Neuronal stem cell (in vitro differentiated cells): ENCODE results near the gene HS6ST3.

Experiments used
- DNase-seq: peaks from one replicate; pipeline ENCODE4 v3.0.0-alpha.2; 2013; ENCODE audit warnings: low spot score
- H2AFZ ChIP-seq: one replicate; pipeline ENCODE4 v1.6.1; 2013; ENCODE audit warnings: mild to moderate bottlenecking, low read length, inconsistent platforms
- H2AK5ac ChIP-seq: 2 replicates; pipeline ENCODE4 v1.6.1; 2013; ENCODE audit warnings: low read depth, mild to moderate bottlenecking, inconsistent platforms, low read length, moderate library complexity, mixed read lengths
- H2BK120ac ChIP-seq: 2 replicates; pipeline ENCODE4 v1.6.1; 2013; ENCODE audit warnings: low read depth, mild to moderate bottlenecking, inconsistent platforms, low read length, moderate library complexity, mixed read lengths
- H2BK12ac ChIP-seq: one replicate; pipeline ENCODE4 v1.6.1; 2013; ENCODE audit warnings: low read length, inconsistent platforms
- H2BK15ac ChIP-seq: 2 replicates; pipeline ENCODE4 v1.6.1; 2013; ENCODE audit warnings: mild to moderate bottlenecking, low read length, inconsistent platforms, mixed read lengths
- H2BK5ac ChIP-seq: one replicate; pipeline ENCODE4 v1.6.1; 2013; ENCODE audit warnings: inconsistent platforms, mild to moderate bottlenecking, low read length, moderate library complexity
- H3K14ac ChIP-seq: one replicate; pipeline ENCODE4 v1.6.1; 2013; ENCODE audit warnings: low read length, inconsistent platforms
- H3K18ac ChIP-seq: 2 replicates; pipeline ENCODE4 v1.6.1; 2013; ENCODE audit warnings: low read length, inconsistent platforms
- H3K23ac ChIP-seq: 2 replicates; pipeline ENCODE4 v1.6.1; 2013; ENCODE audit warnings: low read depth, mild to moderate bottlenecking, mixed read lengths, low read length, inconsistent platforms; ENCODE audit not compliant: poor library complexity
- H3K27ac ChIP-seq: replicated peaks from 3 replicates; pipeline ENCODE4 v1.5.1; 2013; ENCODE audit warnings: low read length, inconsistent platforms
- H3K27me3 ChIP-seq, 3 experiments: 2 replicates each; pipeline ENCODE4 v1.6.1; 2013; ENCODE audit warnings: low read length in 3 of 3, mild to moderate bottlenecking in 2 of 3, inconsistent platforms in 1 of 3, low read depth in 1 of 3, mixed read lengths in 1 of 3, moderate library complexity in 1 of 3; ENCODE audit not compliant: control insufficient read depth in 3 of 3, insufficient read depth in 3 of 3
- H3K36me3 ChIP-seq, 2 donors: replicated peaks in 1 of 2; 2 replicates each; pipeline ENCODE4 v1.6.1; 2013; ENCODE audit warnings: low read length in 2 of 2; ENCODE audit not compliant: control insufficient read depth in 2 of 2, insufficient read depth in 2 of 2
- H3K4ac ChIP-seq: 2 replicates; pipeline ENCODE4 v1.6.1; 2013; ENCODE audit warnings: inconsistent platforms, mild to moderate bottlenecking, low read length, moderate library complexity
- H3K4me1 ChIP-seq, 2 donors: 1 replicate in 1 of 2; 2 replicates in 1 of 2; pipeline ENCODE4 v1.6.1; 2013; ENCODE audit warnings: low read length in 2 of 2, low read depth in 1 of 2; ENCODE audit not compliant: control insufficient read depth in 2 of 2, insufficient read depth in 1 of 2
- H3K4me2 ChIP-seq: one replicate; pipeline ENCODE4 v1.6.1; 2013; ENCODE audit warnings: mild to moderate bottlenecking, low read length, inconsistent platforms; ENCODE audit not compliant: insufficient read depth, poor library complexity, severe bottlenecking
- H3K4me3 ChIP-seq, 2 donors: 2 replicates each; pipeline ENCODE4 v1.5.1; 2013; ENCODE audit warnings: low read length in 2 of 2, mild to moderate bottlenecking in 2 of 2, inconsistent platforms in 1 of 2, moderate library complexity in 1 of 2
- H3K79me1 ChIP-seq: one replicate; pipeline ENCODE4 v1.6.1; 2013; ENCODE audit warnings: low read depth, mild to moderate bottlenecking, inconsistent platforms, low read length, moderate library complexity
- H3K9ac ChIP-seq: one replicate; pipeline ENCODE4 v1.6.1; 2013; ENCODE audit warnings: mild to moderate bottlenecking, low read depth, low read length, inconsistent platforms; ENCODE audit not compliant: poor library complexity
- H3K9me3 ChIP-seq, 2 donors: replicated peaks in 1 of 2; 2 replicates each; pipeline versions ENCODE3 to v1.6.1; 2013; ENCODE audit warnings: low read length in 2 of 2, mild to moderate bottlenecking in 2 of 2, inconsistent platforms in 1 of 2, low read depth in 1 of 2, mixed read lengths in 1 of 2, moderate library complexity in 1 of 2; ENCODE audit not compliant: control insufficient read depth in 2 of 2, insufficient read depth in 1 of 2
- H4K8ac ChIP-seq: one replicate; pipeline ENCODE4 v1.6.1; 2013; ENCODE audit warnings: low read depth, mild to moderate bottlenecking, inconsistent platforms, low read length, moderate library complexity
- H4K91ac ChIP-seq: one replicate; pipeline ENCODE4 v1.6.1; 2013; ENCODE audit warnings: low read length, low read depth, mild to moderate bottlenecking, inconsistent platforms; ENCODE audit not compliant: poor library complexity
- WGBS, 2 donors: extraction: QIAGEN DNeasy Blood & Tissue Kit; methylation state at CpG; one replicate each; pipeline ENCODE4 v1.1.7; 2013; ENCODE audit warnings: missing lambda C conversion rate in 2 of 2, mixed read lengths in 1 of 2; ENCODE audit not compliant: insufficient read length in 2 of 2, insufficient replicate concordance in 1 of 2; ENCODE audit errors: extremely low coverage in 2 of 2; 5-methylcytosine and 5-hydroxymethylcytosine counted together

HS6ST3 gene

GRCh38 chr13:96294930-96295881 is 205.3 kb downstream of the HS6ST3 start:
- Histone ChIP-seq H4K8ac (no peak overlapping the region), H3K4me1 (no peaks in the 10 kb centered on the region), H3K9me3 (no peaks in the 10 kb centered on the region), H3K79me1 (no peaks in the 10 kb centered on the region), H2BK120ac (no peak overlapping the region), H4K91ac (no peak overlapping the region), H3K9ac (no peak overlapping the region), H3K36me3 (no peaks in the 10 kb centered on the region), H3K23ac (no peak overlapping the region), H2AK5ac (no peak overlapping the region), H3K27ac (no peak overlapping the region), H2BK15ac (no peak overlapping the region), H3K14ac (no peak overlapping the region), H3K27me3 (no peaks in the 10 kb centered on the region), H2BK12ac (no peak overlapping the region), H2AFZ (no peak overlapping the region), H2BK5ac (no peak overlapping the region), H3K4ac (no peak overlapping the region), H3K18ac (no peak overlapping the region), H3K4me3 (no peak overlapping the region), H3K4me2 (no peak overlapping the region)
- no CpG with 5 or more reads among the region's 7 CpGs for WGBS, 2 donors
- DNase-seq: no peak

DNA sequence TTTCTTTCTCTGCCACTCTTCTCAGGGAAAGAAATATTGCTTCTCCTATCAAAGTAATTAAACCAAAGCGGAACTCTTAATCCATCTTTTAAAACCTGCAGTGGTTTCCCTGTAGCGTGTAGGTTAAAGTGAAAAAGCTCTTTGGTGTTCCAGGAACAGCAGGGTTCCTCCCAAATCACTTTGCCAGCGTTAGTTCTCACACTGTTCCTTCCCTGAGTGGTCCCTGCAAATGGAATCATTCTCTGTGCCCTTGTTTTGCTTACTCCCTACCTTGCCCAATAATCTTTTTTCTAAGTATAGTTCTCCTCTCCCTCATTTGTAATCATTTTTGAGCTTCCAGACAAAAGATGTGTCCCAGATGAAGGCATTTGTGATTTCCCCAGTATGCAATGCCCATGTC is 207.5 kb downstream of the HS6ST3 start:
- no peaks in the 10 kb centered on the region for H3K27me3 ChIP-seq

GRCh38 chr13:96299235-96299634 is 209.3 kb downstream of the HS6ST3 start:
- H3K27ac ChIP-seq: no peak overlapping the region
- no peak overlapping the region for H3K14ac ChIP-seq
- H4K91ac ChIP-seq: no peak overlapping the region
- H3K4me2 ChIP-seq: no peak overlapping the region
- no peak overlapping the region for H2AK5ac ChIP-seq
- H2BK15ac ChIP-seq: no peak overlapping the region
- H3K79me1 ChIP-seq: no peaks in the 10 kb centered on the region
- H4K8ac ChIP-seq: no peak overlapping the region
- no peak overlapping the region for H2BK12ac ChIP-seq
- WGBS, 2 donors: no CpG with 5 or more reads among the region's 4 CpGs
- no peaks in the 10 kb centered on the region for H3K4me1 ChIP-seq
- H2BK5ac ChIP-seq: no peak overlapping the region
- no peak for DNase-seq
- no peak overlapping the region for H3K4me3 ChIP-seq
- no peaks in the 10 kb centered on the region for H3K27me3 ChIP-seq
- no peak overlapping the region for H3K4ac ChIP-seq
- H3K18ac ChIP-seq: no peak overlapping the region
- H3K9me3 ChIP-seq: no peaks in the 10 kb centered on the region
- no peak overlapping the region for H3K9ac ChIP-seq
- H3K23ac ChIP-seq: no peak overlapping the region
- no peak overlapping the region for H2AFZ ChIP-seq
- no peaks in the 10 kb centered on the region for H3K36me3 ChIP-seq
- no peak overlapping the region for H2BK120ac ChIP-seq

More for the DNA sequence above, 207.5 kb downstream of the HS6ST3 start:
- Histone ChIP-seq H2BK12ac (no peak overlapping the region), H3K9ac (no peak overlapping the region), H2AK5ac (no peak overlapping the region), H2BK5ac (no peak overlapping the region), H2BK15ac (no peak overlapping the region), H3K4me1 (no peaks in the 10 kb centered on the region), H3K4me2 (no peak overlapping the region), H3K36me3 (no peaks in the 10 kb centered on the region), H2BK120ac (no peak overlapping the region), H4K8ac (no peak overlapping the region), H3K23ac (no peak overlapping the region), H4K91ac (no peak overlapping the region), H2AFZ (no peak overlapping the region), H3K79me1 (no peaks in the 10 kb centered on the region), H3K4me3 (no peak overlapping the region), H3K18ac (no peak overlapping the region), H3K9me3 (no peaks in the 10 kb centered on the region), H3K27ac (no peak overlapping the region), H3K14ac (no peak overlapping the region), H3K4ac (no peak overlapping the region)
- WGBS, 2 donors: no CpG with 5 or more reads among the region's 3 CpGs
- no peak for DNase-seq

- H4K8ac ChIP-seq: no peak overlapping the region
- no peaks in the 10 kb centered on the region for H3K36me3 ChIP-seq
- no peak overlapping the region for H2BK15ac ChIP-seq
- H2AFZ ChIP-seq: no peak overlapping the region
- no peak overlapping the region for H2BK12ac ChIP-seq
- no peak overlapping the region for H3K4me2 ChIP-seq
- no peak overlapping the region for H3K23ac ChIP-seq
- no peak overlapping the region for H3K9ac ChIP-seq
- no peaks in the 10 kb centered on the region for H3K27me3 ChIP-seq
- H3K14ac ChIP-seq: no peak overlapping the region
- H3K4me3 ChIP-seq: no peak overlapping the region
- H3K4me1 ChIP-seq: no peaks in the 10 kb centered on the region
- no peak overlapping the region for H4K91ac ChIP-seq
- no CpG with 5 or more reads among the region's 3 CpGs for WGBS, 2 donors
- no peaks in the 10 kb centered on the region for H3K9me3 ChIP-seq
- no peak overlapping the region for H3K18ac ChIP-seq
- H3K27ac ChIP-seq: no peak overlapping the region
- H2BK5ac ChIP-seq: no peak overlapping the region
- H3K4ac ChIP-seq: no peak overlapping the region
- DNase-seq: no peak
- no peaks in the 10 kb centered on the region for H3K79me1 ChIP-seq
- no peak overlapping the region for H2BK120ac ChIP-seq
- H2AK5ac ChIP-seq: no peak overlapping the region
These were observed 218.7 kb downstream of the HS6ST3 start for GRCh38 chr13:96308568-96308967.
